UCSD-AML1 (cell line): ENCODE data around the gene EPS8L2.
"Not testable (repeated sequence)": the region's sequence is repeated elsewhere in the genome, so short reads cannot be mapped to it uniquely, and the experiment has no call there.

Source experiments
- DNase-seq: peaks from one replicate; lab custom pipeline; 2025; ENCODE audit not compliant: unreplicated experiment; lab: John Stamatoyannopoulos, UW

The EPS8L2 gene

GRCh38 chr11:724778-725386 lies 18.9 kb downstream of the EPS8L2 start:
- DNase-seq = no peak

DNA sequence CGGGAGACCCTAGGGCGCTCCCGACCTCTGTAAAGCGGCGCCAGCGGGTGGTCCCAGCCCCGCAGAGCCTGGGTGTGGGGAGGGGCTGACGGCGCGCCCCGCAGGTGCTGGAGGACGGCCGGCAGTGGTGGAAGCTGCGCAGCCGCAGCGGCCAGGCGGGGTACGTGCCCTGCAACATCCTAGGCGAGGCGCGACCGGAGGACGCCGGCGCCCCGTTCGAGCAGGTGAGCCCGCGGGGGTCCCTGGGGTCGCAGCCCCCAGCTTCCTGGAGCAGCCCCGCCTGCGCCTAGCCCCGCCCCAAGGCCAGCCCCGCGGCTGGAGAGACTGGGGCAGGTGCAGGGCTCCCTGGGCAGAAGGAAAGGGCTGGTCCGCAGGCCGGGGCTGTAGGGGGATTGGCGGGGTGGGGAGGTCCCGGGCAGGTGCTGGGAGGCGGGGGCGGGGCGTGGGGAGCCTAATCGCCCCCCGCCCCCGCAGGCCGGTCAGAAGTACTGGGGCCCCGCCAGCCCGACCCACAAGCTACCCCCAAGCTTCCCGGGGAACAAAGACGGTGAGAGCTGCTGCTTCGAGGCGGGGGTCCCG lies 19.7 kb downstream of the EPS8L2 start:
- DNase-seq = no peak

DNA sequence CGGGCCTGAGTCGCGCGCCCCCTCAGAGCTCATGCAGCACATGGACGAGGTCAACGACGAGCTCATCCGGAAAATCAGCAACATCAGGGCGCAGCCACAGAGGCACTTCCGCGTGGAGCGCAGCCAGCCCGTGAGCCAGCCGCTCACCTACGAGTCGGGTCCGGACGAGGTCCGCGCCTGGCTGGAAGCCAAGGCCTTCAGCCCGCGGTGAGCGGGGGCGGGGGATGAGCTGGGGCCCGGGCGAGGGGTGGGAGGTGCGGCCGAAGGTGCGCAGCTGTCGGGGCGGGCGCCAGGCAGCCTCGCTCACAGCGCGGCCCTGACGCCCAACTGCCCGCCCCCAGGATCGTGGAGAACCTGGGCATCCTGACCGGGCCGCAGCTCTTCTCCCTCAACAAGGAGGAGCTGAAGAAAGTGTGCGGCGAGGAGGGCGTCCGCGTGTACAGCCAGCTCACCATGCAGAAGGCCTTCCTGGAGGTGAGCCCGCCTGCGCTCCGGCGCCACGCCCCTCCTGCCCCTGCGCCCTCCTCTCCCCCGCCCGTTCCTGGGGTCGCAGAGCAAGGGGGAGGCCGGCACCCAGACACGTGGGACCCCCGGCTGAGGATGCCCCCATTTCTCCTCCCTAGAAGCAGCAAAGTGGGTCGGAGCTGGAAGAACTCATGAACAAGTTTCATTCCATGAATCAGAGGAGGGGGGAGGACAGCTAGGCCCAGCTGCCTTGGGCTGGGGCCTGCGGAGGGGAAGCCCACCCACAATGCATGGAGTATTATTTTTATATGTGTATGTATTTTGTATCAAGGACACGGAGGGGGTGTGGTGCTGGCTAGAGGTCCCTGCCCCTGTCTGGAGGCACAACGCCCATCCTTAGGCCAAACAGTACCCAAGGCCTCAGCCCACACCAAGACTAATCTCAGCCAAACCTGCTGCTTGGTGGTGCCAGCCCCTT lies 20.5 kb downstream of the EPS8L2 start:
- DNase-seq = no peak

- DNase-seq = no peak
Measured at GRCh38 chr11:727281-727701, 21.3 kb downstream of the EPS8L2 start.

DNA sequence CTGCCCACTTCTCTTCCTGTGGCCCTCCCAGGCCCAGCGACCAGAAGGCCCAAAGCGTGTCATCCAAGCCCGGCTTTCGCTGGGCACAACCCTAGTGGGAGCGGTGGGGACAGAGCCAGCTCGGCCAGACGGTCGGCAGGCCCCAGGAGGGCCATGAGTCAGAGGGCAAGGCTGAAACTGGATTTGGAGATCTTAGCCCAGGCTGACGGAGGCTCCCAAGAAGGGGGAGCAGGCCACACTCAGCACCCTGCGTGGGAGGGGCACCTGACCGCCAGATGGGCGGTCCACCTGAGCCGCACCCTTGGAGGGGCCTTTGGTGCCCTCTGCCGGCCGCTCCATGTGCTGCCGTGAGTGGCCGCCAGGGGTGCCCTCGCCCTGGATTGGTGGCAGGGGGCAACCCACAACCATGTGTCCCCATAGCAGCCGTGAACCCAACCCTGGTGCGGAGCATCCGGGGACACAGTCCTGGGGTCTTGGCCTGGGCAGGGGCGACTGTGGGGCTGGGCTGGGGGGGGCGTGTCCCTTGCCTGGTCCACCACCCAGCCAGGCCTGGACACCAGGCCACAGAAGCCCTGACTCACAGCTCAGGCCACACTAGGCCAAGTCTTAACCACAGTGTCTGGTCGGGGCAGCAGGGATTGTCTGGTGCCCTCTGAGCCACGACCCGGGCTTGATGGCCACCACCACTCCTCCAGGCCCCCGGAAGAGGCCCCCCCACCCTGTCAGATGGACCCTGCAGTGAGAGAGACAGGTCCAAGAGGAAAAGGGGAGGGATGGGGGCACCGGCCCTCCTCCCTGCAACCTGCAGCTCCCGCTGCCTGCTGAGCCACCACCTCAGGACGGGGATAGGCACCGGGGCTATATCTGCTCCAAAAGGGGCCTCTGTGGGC lies 22.1 kb downstream of the EPS8L2 start:
- peak; percentile 79 for DNase-seq

GRCh38 chr11:728901-729491 lies 23.0 kb downstream of the EPS8L2 start:
- DNase-seq = no peak

GRCh38 chr11:729492-730074 lies 23.6 kb downstream of the EPS8L2 start:
- no peak for DNase-seq

DNA sequence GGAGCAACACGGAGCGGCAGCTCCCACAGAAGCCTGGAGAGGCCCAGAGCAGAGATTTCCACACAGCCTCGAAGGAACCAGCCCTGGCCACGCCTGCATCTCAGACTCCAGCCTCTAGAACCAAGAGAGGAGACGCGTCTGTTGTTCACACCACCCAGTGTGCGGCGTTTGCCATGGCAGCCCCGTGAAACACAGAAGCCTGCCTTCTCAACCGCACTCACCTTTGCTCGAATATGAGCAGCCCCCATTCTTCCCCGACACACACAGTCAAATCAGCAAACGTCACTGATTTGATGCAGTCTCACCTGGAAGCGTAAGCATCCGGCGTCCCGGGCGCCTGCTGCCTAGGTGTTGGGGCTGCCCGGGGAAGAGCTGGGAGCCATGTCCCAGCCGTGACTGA lies 27.0 kb downstream of the EPS8L2 start:
- no peak for DNase-seq

- not testable (repeated sequence) for DNase-seq
Measured at GRCh38 chr11:734541-734940, 28.5 kb downstream of the EPS8L2 start.

- DNase-seq = no peak
Measured at GRCh38 chr11:737366-737765, 31.3 kb downstream of the EPS8L2 start.

- DNase-seq = not testable (repeated sequence)
Measured at GRCh38 chr11:737899-738298, 31.9 kb downstream of the EPS8L2 start.

GRCh38 chr11:742156-742546 lies 36.1 kb downstream of the EPS8L2 start:
- no peak for DNase-seq

GRCh38 chr11:742571-743201 lies 36.7 kb downstream of the EPS8L2 start:
- DNase-seq = no peak

- DNase-seq = no peak
Measured at GRCh38 chr11:745428-745827, 39.4 kb downstream of the EPS8L2 start.

GRCh38 chr11:746289-747157 lies 40.5 kb downstream of the EPS8L2 start:
- DNase-seq = no peak

- DNase-seq = peak; percentile 93
Measured at GRCh38 chr11:747158-748006, 41.4 kb downstream of the EPS8L2 start, which contains the start of gene TALDO1. TSS of gene TALDO1 (plus strand) at chr11:747464. CDS start at chr11:747482, 18 bp downstream.

GRCh38 chr11:748007-748359 lies 42.0 kb downstream of the EPS8L2 start:
- no peak for DNase-seq

DNA sequence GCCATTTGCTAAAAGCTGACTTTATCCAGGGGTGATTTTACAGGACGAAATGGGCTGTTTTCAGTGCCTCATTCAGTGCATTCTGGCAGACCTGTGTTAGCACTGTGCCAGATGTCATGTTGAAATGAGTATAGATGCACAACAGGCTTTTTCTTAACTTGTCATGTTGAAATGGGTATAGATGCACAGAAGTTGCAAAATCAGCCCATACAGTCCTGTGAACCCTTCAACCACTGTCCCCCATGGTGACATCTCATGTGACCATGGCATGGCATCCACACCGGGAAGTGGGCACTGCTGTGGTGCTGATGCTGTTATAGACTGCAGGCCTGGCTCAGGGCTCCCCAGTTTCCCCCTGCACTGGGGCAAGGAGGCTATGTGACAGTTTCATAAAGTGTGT lies 43.7 kb downstream of the EPS8L2 start:
- no peak for DNase-seq
